Trophoblast cell (in vitro differentiated cells and primary cell): ENCODE data around the gene ALAS1.

Source experiments
- DNase-seq, 2 donors: peaks; one replicate each; pipeline ENCODE4 v3.0.0-alpha.2; 2016
- H2AFZ ChIP-seq: 2 replicates; pipeline ENCODE4 v1.6.1; 2013; ENCODE audit warnings: low read length, moderate library complexity, mild to moderate bottlenecking; ENCODE audit not compliant: insufficient read depth, poor library complexity
- H2AK5ac ChIP-seq: 2 replicates; pipeline ENCODE4 v1.6.1; 2013; ENCODE audit warnings: mild to moderate bottlenecking, low read length
- H2BK120ac ChIP-seq: 2 replicates; pipeline ENCODE4 v1.6.1; 2013; ENCODE audit warnings: low read length, mild to moderate bottlenecking, moderate library complexity; ENCODE audit not compliant: insufficient read depth, poor library complexity
- H2BK12ac ChIP-seq: 2 replicates; pipeline ENCODE4 v1.6.1; 2013; ENCODE audit warnings: mild to moderate bottlenecking, low read length, moderate library complexity
- H2BK5ac ChIP-seq: 2 replicates; pipeline ENCODE4 v1.6.1; 2013; ENCODE audit warnings: low read length, low read depth, moderate library complexity, mild to moderate bottlenecking; ENCODE audit not compliant: poor library complexity
- H3K14ac ChIP-seq: 2 replicates; pipeline ENCODE4 v1.6.1; 2013; ENCODE audit warnings: mild to moderate bottlenecking, low read length
- H3K18ac ChIP-seq: 2 replicates; pipeline ENCODE4 v1.6.1; 2013; ENCODE audit warnings: mild to moderate bottlenecking, low read length
- H3K23ac ChIP-seq: 2 replicates; pipeline ENCODE4 v1.6.1; 2013; ENCODE audit warnings: low read length
- H3K27ac ChIP-seq: 2 replicates; pipeline ENCODE4 v1.5.1; 2013; ENCODE audit warnings: low read depth, mild to moderate bottlenecking, inconsistent platforms, low read length, moderate library complexity
- H3K27me3 ChIP-seq: 2 replicates; pipeline ENCODE4 v1.6.1; 2013; ENCODE audit warnings: inconsistent platforms, mild to moderate bottlenecking, low read length, moderate library complexity; ENCODE audit not compliant: insufficient read depth
- H3K36me3 ChIP-seq, 2 experiments: 1 replicate in 1 of 2; 2 replicates in 1 of 2; pipeline ENCODE4 v1.6.1; 2013; ENCODE audit warnings: low read length in 2 of 2, mild to moderate bottlenecking in 2 of 2, moderate library complexity in 1 of 2; ENCODE audit not compliant: insufficient read depth in 2 of 2, control insufficient read depth in 1 of 2
- H3K4ac ChIP-seq: 2 replicates; pipeline ENCODE4 v1.6.1; 2013; ENCODE audit warnings: low read depth, mild to moderate bottlenecking, low read length, moderate library complexity
- H3K4me1 ChIP-seq, 2 experiments: 1 replicate in 1 of 2; 2 replicates in 1 of 2; pipeline ENCODE4 v1.6.1; 2013; ENCODE audit warnings: low read length in 2 of 2, mild to moderate bottlenecking in 2 of 2, moderate library complexity in 1 of 2; ENCODE audit not compliant: insufficient read depth in 2 of 2, control insufficient read depth in 1 of 2
- H3K4me2 ChIP-seq: 2 replicates; pipeline ENCODE4 v1.6.1; 2013; ENCODE audit warnings: inconsistent platforms, mild to moderate bottlenecking, low read length, moderate library complexity
- H3K4me3 ChIP-seq: 2 replicates; pipeline ENCODE4 v1.5.1; 2013; ENCODE audit warnings: mild to moderate bottlenecking, low read depth, low read length, inconsistent platforms
- H3K79me1 ChIP-seq: one replicate; pipeline ENCODE4 v1.6.1; 2013; ENCODE audit warnings: low read length
- H3K79me2 ChIP-seq: 2 replicates; pipeline ENCODE4 v1.6.1; 2013; ENCODE audit warnings: low read length, mild to moderate bottlenecking; ENCODE audit not compliant: control insufficient read depth, insufficient read depth, poor library complexity
- H3K9ac ChIP-seq: 2 replicates; pipeline ENCODE4 v1.6.1; 2013; ENCODE audit warnings: mild to moderate bottlenecking, low read length
- H3K9me3 ChIP-seq: 2 replicates; pipeline ENCODE4 v1.6.1; 2013; ENCODE audit warnings: low read depth, mild to moderate bottlenecking, control low read depth, inconsistent platforms, low read length; ENCODE audit not compliant: insufficient read depth
- H4K12ac ChIP-seq: 2 replicates; pipeline ENCODE4 v1.6.1; 2013; ENCODE audit warnings: low read depth, mild to moderate bottlenecking, low read length, moderate library complexity
- H4K8ac ChIP-seq: 2 replicates; pipeline ENCODE4 v1.6.1; 2013; ENCODE audit warnings: low read depth, mild to moderate bottlenecking, low read length, moderate library complexity
- H4K91ac ChIP-seq: one replicate; pipeline ENCODE4 v1.6.1; 2013; ENCODE audit warnings: low read depth, mild to moderate bottlenecking, low read length, moderate library complexity
- WGBS: extraction: QIAGEN DNeasy Blood & Tissue Kit; methylation state at CpG from one replicate; pipeline ENCODE4 v1.1.7; 2013; ENCODE audit warnings: missing lambda C conversion rate; ENCODE audit not compliant: insufficient read length, insufficient coverage; ENCODE audit errors: extremely low coverage; 5-methylcytosine and 5-hydroxymethylcytosine counted together

Gene ALAS1

GRCh38 chr3:52195291-52195597 is 2.7 kb upstream of the ALAS1 start:
- Histone ChIP-seq H3K79me1 (peaks cover 11% of the 10 kb centered on the region), H4K8ac (no peak overlapping the region), H3K23ac (no peak overlapping the region), H3K4ac (no peak overlapping the region), H2BK12ac (no peak overlapping the region), H2AK5ac (no peak overlapping the region), H3K27ac (no peak overlapping the region), H3K4me1 (peaks cover 11 to 16% of the 10 kb centered on the region in 2 experiments), H3K4me2 (no peak overlapping the region), H2BK120ac (no peak overlapping the region), H4K91ac (no peak overlapping the region), H3K27me3 (no peaks in the 10 kb centered on the region), H3K18ac (no peak overlapping the region), H3K36me3 (peaks cover 4% of the 10 kb centered on the region in 2 experiments), H3K14ac (no peak overlapping the region), H2AFZ (no peak overlapping the region), H3K79me2 (peaks cover 7% of the 10 kb centered on the region), H3K9me3 (no peaks in the 10 kb centered on the region), H3K9ac (no peak overlapping the region), H2BK5ac (no peak overlapping the region), H3K4me3 (no peak overlapping the region), H4K12ac (no peak overlapping the region)
- WGBS: 95% methylated on average over 2 of the region's 3 CpGs
- no peak for DNase-seq

- Histone ChIP-seq H3K18ac (no peak overlapping the region), H3K4me1 (peaks cover 11 to 14% of the 10 kb centered on the region in 2 experiments), H3K27ac (no peak overlapping the region), H2BK12ac (no peak overlapping the region), H4K12ac (no peak overlapping the region), H2BK5ac (no peak overlapping the region), H4K8ac (no peak overlapping the region), H4K91ac (no peak overlapping the region), H3K79me2 (peaks cover 7% of the 10 kb centered on the region), H3K79me1 (peaks cover 11% of the 10 kb centered on the region), H2AFZ (no peak overlapping the region), H3K27me3 (no peaks in the 10 kb centered on the region), H3K36me3 (peaks cover 4 to 6% of the 10 kb centered on the region in 2 experiments), H3K9me3 (no peaks in the 10 kb centered on the region), H3K4me3 (no peak overlapping the region), H2AK5ac (no peak overlapping the region), H3K9ac (no peak overlapping the region), H3K4ac (no peak overlapping the region), H3K14ac (no peak overlapping the region), H3K23ac (no peak overlapping the region), H3K4me2 (no peak overlapping the region), H2BK120ac (no peak overlapping the region)
- WGBS: no CpG with 5 or more reads among the region's 10 CpGs
- peak in 1 of 2 donors; percentile 45 for DNase-seq
Observed at GRCh38 chr3:52195823-52196331, 2.1 kb upstream of the ALAS1 start.

GRCh38 chr3:52196977-52197376 is 983 bp upstream of the ALAS1 start:
- H2AFZ ChIP-seq: no peak overlapping the region
- no CpG with 5 or more reads among the region's 3 CpGs for WGBS
- H3K27me3 ChIP-seq: no peaks in the 10 kb centered on the region
- H4K12ac ChIP-seq: no peak overlapping the region
- DNase-seq: no peak
- no peak overlapping the region for H2BK5ac ChIP-seq
- H3K27ac ChIP-seq: no peak overlapping the region
- no peak overlapping the region for H2AK5ac ChIP-seq
- no peak overlapping the region for H3K4me2 ChIP-seq
- no peak overlapping the region for H3K4me3 ChIP-seq
- peaks cover 4 to 9% of the 10 kb centered on the region in 2 experiments for H3K36me3 ChIP-seq
- H2BK120ac ChIP-seq: no peak overlapping the region
- H4K91ac ChIP-seq: peak overlapping the region; percentile 87
- no peak overlapping the region for H3K18ac ChIP-seq
- no peak overlapping the region for H3K14ac ChIP-seq
- no peak overlapping the region for H3K9ac ChIP-seq
- peaks cover 7% of the 10 kb centered on the region for H3K79me2 ChIP-seq
- H3K23ac ChIP-seq: no peak overlapping the region
- H4K8ac ChIP-seq: peak overlapping the region; percentile 92
- H3K4me1 ChIP-seq: peaks cover 11 to 14% of the 10 kb centered on the region in 2 experiments
- H3K9me3 ChIP-seq: no peaks in the 10 kb centered on the region
- peaks cover 11% of the 10 kb centered on the region for H3K79me1 ChIP-seq
- peak overlapping the region; percentile 44 for H2BK12ac ChIP-seq
- H3K4ac ChIP-seq: no peak overlapping the region

GRCh38 chr3:52197499-52197841 is 490 bp upstream of the ALAS1 start:
- Histone ChIP-seq H4K8ac (peak overlapping the region; percentile 92), H2BK120ac (peak overlapping the region; percentile 20), H3K79me2 (peaks cover 7% of the 10 kb centered on the region), H3K4ac (peak overlapping the region; percentile 14), H2AFZ (peak overlapping the region; percentile 61), H3K36me3 (peaks cover 7 to 11% of the 10 kb centered on the region in 2 experiments), H3K14ac (peak overlapping the region; percentile 60), H3K4me2 (peak overlapping the region; percentile 60), H3K79me1 (peaks cover 11% of the 10 kb centered on the region), H4K91ac (peak overlapping the region; percentile 87), H3K27me3 (no peaks in the 10 kb centered on the region), H2BK5ac (peak overlapping the region; percentile 10), H3K4me3 (no peak overlapping the region), H2BK12ac (peak overlapping the region; percentile 1), H3K9ac (peak overlapping the region; percentile 11), H3K27ac (no peak overlapping the region), H3K23ac (no peak overlapping the region), H3K18ac (peak overlapping the region; percentile 55), H2AK5ac (no peak overlapping the region), H3K9me3 (peaks cover 2% of the 10 kb centered on the region), H3K4me1 (peaks cover 11 to 14% of the 10 kb centered on the region in 2 experiments), H4K12ac (peak overlapping the region; percentile 72)
- no CpG with 5 or more reads among the region's 10 CpGs for WGBS
- no peak for DNase-seq
